ENCODE measurements around the gene CAMK1.

Gene CAMK1

GRCh38 chr3:9743548-9743947 is 26.2 kb downstream of the CAMK1 start:
- DNase-seq (ENCODE audit: low read depth in 1 of 2, low spot score in 1 of 2) = no peak

- no peak for DNase-seq (ENCODE audit: low read depth in 1 of 2, low spot score in 1 of 2)
These were observed 27.2 kb downstream of the CAMK1 start for GRCh38 chr3:9742560-9742959.

DNA sequence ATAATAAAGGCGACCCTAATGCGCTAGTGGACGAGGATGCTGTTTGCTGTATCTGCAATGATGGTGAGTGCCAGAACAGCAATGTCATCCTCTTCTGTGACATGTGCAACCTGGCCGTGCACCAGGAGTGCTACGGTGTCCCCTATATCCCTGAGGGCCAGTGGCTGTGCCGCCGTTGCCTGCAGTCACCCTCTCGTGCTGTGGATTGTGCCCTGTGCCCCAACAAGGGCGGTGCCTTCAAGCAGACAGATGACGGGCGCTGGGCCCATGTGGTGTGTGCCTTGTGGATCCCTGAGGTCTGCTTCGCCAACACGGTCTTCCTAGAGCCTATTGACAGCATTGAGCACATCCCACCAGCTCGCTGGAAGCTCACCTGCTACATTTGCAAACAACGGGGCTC is 30.6 kb downstream of the CAMK1 start:
- DNase-seq (ENCODE audit: low read depth in 1 of 2, low spot score in 1 of 2) = no peak

- DNase-seq (ENCODE audit: low read depth in 1 of 2, low spot score in 1 of 2) = no peak
These were observed 32.9 kb downstream of the CAMK1 start for GRCh38 chr3:9736831-9737230.

DNA sequence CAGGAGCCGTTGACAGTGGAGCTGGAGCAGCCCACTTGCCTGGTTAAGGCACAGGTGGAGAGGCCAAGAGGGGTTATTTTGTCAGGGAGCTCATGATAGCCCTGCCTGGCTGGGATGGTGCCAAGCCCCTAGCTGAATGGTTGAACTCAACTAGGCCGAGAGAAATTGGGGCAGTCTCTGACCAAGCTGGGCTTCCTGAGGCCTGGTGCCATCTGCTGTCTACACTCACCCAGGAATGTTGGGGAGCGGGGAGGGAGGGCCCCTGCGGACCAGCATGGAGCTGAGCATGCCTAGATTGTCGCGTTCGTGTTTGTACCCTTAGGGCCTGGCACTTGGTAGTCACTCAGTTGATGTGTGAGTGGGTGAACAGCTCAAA is 37.0 kb downstream of the CAMK1 start:
- DNase-seq (ENCODE audit: low read depth in 1 of 2, low spot score in 1 of 2) = no peak

DNA sequence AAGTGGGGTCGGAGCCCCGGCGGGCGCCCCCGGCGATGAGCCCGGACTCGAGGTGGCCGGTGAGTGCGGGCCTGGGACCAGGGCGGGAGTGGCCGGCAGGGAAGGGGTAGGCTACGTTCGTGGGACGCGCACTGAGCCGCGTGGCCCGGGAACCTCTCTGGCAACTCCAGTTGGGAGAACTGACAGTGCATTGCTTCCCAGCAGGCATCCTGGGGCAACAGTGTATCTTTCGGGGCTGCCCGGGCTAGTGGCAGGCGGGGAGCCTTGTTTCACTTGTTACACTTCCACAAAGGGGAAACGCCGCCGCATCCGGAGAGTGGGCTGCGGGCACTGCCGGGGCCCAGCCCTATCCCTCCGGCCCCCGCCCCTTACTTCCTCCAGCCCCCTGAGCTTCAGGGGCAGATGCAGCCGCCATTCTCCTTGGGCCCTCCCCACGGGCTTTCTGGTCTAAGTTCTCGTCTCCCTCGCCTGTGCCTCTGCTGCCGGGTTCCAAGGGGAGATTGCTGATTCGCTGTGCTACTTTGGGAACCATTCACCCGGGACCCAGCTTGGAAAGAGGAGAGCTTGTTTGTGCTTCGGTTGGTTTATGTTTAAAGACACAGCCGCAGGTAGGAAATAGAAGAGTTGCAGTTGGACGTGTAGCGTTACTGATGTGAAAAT is 37.5 kb downstream of the CAMK1 start:
- DNase-seq (ENCODE audit: low read depth in 1 of 2, low spot score in 1 of 2) = peak in 1 of 2 donors; percentile 20

DNA sequence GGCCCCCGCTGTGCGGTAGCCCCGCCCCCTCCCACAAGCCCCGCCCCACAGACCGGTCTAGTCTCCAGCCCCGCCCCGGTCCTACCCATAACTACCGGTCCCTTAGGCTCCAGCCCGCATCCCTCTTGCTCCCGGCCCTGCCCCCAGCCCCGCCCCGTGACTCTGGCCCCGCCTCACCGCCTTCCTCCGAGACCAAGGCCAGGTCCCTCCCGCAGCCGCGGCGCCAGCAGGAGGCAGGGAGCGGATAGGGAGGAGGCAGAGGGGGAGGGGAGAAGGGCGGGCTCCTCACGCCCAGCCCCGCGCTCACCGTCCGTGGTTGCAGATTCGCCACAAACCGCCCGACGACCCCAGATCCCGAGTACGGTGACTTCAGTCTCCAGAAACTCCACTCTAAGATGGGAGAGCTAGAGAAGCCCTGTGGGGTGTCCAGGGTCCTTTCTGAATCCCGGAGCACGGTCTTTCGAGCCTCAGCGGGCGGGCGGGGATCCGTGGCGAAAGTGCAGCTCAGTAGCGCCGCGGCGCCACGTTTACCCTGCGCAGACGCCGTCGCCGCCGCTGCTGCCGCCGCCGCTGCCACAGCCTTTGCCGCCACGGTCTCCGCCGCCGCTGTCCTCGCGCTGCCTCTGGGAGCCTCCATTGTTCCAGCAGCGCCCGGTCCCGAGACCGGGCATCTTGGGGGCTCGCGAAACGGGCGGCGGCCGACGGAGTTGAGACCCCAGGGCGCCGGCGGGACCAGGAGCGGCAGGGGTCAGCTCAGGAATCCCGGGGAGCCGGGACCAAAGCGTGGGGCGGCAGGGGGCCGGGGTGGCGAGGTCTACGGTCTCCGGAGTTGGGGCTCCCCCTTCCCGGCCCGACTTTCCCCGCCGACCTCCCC is 38.3 kb downstream of the CAMK1 start, which contains the start of gene BRPF1:
Gene BRPF1, plus strand, starts transcription at position 530 of the 874 bp plus-strand sequence. CDS start 2,406 bp downstream, outside the sequence.
- DNase-seq (ENCODE audit: low read depth in 1 of 2, low spot score in 1 of 2) = peak; percentile 99 to 100

- DNase-seq (ENCODE audit: low read depth in 1 of 2, low spot score in 1 of 2) = no peak
These were observed 39.0 kb downstream of the CAMK1 start for GRCh38 chr3:9730657-9731205.

- DNase-seq (ENCODE audit: low read depth in 1 of 2, low spot score in 1 of 2) = no peak
These were observed 40.3 kb downstream of the CAMK1 start for GRCh38 chr3:9729419-9729818.

- no peak for DNase-seq (ENCODE audit: low read depth in 1 of 2, low spot score in 1 of 2)
These were observed 42.0 kb downstream of the CAMK1 start for GRCh38 chr3:9727743-9728142.

DNA sequence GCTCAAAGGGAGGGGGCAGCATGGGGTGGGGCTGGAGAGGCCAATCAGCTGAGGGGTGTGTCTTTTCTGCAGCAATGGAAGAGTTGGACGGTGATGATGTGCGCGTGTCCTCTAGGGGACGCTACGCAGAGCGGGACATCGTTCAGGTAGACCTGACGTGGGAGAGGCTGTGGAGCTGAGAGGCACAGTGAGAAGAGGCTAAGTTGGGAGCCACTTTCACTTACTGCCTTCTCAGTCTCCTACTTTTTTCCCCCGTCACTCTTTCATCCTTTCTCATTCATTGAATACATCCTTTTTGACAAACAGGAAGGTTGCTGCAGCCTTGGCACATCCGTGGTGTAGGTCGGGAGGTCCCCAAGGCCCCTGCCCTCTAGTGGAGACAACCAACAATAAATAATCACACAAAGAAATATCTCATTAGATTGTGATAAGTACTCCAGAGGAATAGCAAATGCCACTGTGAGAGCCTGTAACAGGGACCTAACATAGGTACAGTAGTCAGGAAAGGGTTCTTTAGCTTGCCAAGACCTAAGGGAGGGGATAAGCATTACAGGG is 42.6 kb downstream of the CAMK1 start:
- peak in 1 of 2 donors; percentile 25 for DNase-seq (ENCODE audit: low read depth in 1 of 2, low spot score in 1 of 2)

DNA sequence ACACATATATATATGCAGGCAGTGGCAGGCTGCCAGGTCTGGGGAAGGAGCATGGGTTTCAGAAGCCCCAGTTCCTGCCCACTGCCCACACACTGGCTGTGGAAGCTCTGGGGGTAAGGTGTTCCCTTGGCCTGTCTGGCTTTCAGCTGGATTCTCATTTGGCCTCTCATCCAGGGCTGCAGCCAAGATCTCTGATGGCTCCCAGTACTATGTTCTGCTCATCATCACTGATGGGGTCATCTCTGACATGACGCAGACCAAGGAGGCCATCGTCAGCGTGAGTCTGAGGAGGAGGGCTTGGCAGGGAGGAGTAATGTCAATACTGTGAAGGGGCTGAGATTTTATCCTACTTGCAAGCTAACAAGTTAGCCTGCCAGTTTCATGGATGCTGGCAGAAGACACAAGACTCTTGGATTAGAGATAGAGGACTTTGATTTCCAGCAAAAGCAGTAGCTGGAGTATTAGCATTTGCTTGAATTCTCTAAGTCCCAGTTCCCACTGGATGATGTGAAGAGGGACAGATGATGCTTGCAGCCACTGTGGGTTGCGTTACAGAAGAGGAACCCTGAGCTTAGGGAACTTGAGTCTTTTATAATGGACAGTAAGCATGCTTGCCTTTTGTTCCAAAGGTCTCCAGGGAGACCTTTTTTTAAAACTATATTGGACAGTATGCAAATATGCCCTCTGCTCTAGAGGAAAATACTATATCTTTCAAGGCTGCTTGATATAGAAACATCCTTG is 43.8 kb downstream of the CAMK1 start:
- DNase-seq (ENCODE audit: low read depth in 1 of 2, low spot score in 1 of 2) = no peak

GRCh38 chr3:9721700-9722060 is 48.1 kb downstream of the CAMK1 start:
- no peak for DNase-seq (ENCODE audit: low read depth in 1 of 2, low spot score in 1 of 2)

- DNase-seq (ENCODE audit: low read depth in 1 of 2, low spot score in 1 of 2) = no peak
These were observed 48.6 kb downstream of the CAMK1 start for GRCh38 chr3:9721015-9721699.

DNA sequence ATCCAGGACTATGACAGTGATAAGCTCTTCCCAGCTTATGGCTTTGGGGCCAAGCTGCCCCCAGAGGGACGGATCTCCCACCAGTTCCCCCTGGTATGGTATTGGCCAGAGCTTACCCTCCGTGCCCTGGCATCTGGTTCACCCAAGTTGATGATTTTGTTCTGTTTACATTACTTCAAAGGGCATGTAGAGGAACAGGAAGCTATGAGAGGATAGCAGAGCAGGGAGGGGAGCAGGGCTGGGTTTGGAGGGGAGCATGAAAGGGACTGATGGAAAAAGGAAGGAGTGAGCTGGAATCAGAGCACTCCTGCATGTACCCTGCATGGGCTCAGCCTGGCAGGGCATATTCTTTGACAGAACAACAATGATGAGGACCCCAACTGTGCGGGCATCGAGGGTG is 51.6 kb downstream of the CAMK1 start:
- DNase-seq (ENCODE audit: low read depth in 1 of 2, low spot score in 1 of 2) = no peak

- DNase-seq (ENCODE audit: low read depth in 1 of 2, low spot score in 1 of 2) = no peak
These were observed 52.2 kb downstream of the CAMK1 start for GRCh38 chr3:9717563-9717962.

DNA sequence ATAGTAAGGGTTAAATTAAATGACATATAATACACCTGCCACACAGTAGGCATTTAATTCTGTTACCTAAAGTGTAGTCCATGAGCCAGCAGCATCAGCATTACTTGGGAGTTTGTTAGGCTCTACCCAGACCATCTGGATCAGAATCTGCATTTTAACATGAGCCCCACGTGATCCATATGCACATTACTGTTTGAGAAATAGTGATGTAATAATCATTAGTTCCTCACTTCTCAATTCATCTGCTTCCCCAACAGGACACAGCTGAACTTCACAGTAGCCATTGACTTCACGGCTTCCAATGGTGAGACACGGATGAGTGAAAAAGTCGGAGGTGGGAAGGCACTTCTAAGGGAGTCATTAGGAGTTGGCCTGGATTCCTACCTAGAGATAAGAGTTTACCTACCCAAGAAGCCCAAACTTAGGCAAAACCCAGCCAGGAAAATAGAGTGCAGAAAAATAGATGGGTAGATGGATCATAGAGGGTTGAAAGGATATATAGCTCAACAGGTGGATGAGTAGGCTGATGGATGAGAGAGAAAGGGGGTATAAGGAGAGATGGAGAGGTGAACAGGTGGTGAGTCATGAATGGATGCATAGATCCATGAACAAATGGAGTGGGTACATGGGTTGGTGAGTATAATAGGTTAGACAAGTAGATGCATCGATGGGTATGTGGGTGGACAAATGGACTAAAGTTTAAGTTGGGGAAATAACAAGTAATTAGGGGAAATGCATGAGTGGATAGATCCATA is 52.8 kb downstream of the CAMK1 start:
- DNase-seq (ENCODE audit: low read depth in 1 of 2, low spot score in 1 of 2) = no peak

- no peak for DNase-seq (ENCODE audit: low read depth in 1 of 2, low spot score in 1 of 2)
These were observed 53.8 kb downstream of the CAMK1 start for GRCh38 chr3:9715764-9716437.

GRCh38 chr3:9715136-9715535 is 54.6 kb downstream of the CAMK1 start:
- no peak for DNase-seq (ENCODE audit: low read depth in 1 of 2, low spot score in 1 of 2)
